Naive thymus-derived CD4-positive, alpha-beta T cell (primary cell): ENCODE measurements around the gene LMTK2. TPM values are rescaled to one million over a fixed set of nuclear protein-coding genes. Genes with fewer than 3 reads are reported as not detected.

Source experiments
- ATAC-seq: fragments of 150-1000 bp; cut with Tn5 transposase; 2 replicates; pipeline ENCODE4 v1.10.0; 2021; ENCODE audit warnings: mild to moderate bottlenecking, moderate library complexity
- CTCF ChIA-PET: fragments of 350-600 bp; sonication (Branson Sonifier 250); formaldehyde crosslinking; loops from one replicate; lab custom pipeline; 2021; ENCODE audit warnings: antibody characterized with exemption; lab: Charles Lee
- POLR2A ChIA-PET: fragments of 350-600 bp; sonication (Branson Sonifier 250); formaldehyde crosslinking; loops from one replicate; lab custom pipeline; 2021; ENCODE audit warnings: antibody characterized with exemption, inconsistent platforms; lab: Charles Lee
- DNase-seq, 9 donors: peaks; one replicate each; pipeline versions ENCODE4 v3.0.0 to v3.0.0-alpha.2; 2020 to 2022; ENCODE audit warnings: mixed read lengths in 1 of 9
- H3K27ac ChIP-seq: one replicate; pipeline ENCODE4 v1.7.0; 2013; ENCODE audit warnings: mild to moderate bottlenecking, low read depth, low read length, moderate library complexity
- H3K27me3 ChIP-seq, 2 donors: one replicate each; pipeline ENCODE4 v1.7.0; 2013; ENCODE audit warnings: low read length in 2 of 2, mild to moderate bottlenecking in 2 of 2, moderate library complexity in 2 of 2; ENCODE audit not compliant: control insufficient read depth in 2 of 2, insufficient read depth in 2 of 2
- H3K36me3 ChIP-seq, 3 experiments: 1 replicate in 2 of 3; 2 replicates in 1 of 3; pipeline ENCODE4 v1.7.0; 2013; ENCODE audit warnings: low read length in 3 of 3, mild to moderate bottlenecking in 3 of 3, moderate library complexity in 1 of 3; ENCODE audit not compliant: insufficient read depth in 3 of 3, control insufficient read depth in 2 of 3
- H3K4me1 ChIP-seq, 2 donors: one replicate each; pipeline ENCODE4 v1.7.0; 2013; ENCODE audit warnings: low read length in 2 of 2, mild to moderate bottlenecking in 2 of 2, moderate library complexity in 1 of 2; ENCODE audit not compliant: control insufficient read depth in 2 of 2, insufficient read depth in 2 of 2
- H3K4me3 ChIP-seq: 2 replicates; pipeline ENCODE4 v1.7.0; 2013; ENCODE audit warnings: mild to moderate bottlenecking, low read length
- H3K9me3 ChIP-seq, 3 experiments: 1 replicate in 2 of 3; 2 replicates in 1 of 3; pipeline ENCODE4 v1.7.0; 2013; ENCODE audit warnings: low read length in 3 of 3; ENCODE audit not compliant: control insufficient read depth in 2 of 3
- H3K27ac Mint-ChIP-seq, 9 donors: one replicate each; pipeline ENCODE4 v1.8.0; 2020 to 2022; ENCODE audit warnings: mixed read lengths in 9 of 9, mild to moderate bottlenecking in 8 of 9, moderate library complexity in 5 of 9, inconsistent platforms in 2 of 9
- H3K27me3 Mint-ChIP-seq, 5 donors: one replicate each; pipeline ENCODE4 v1.8.0; 2021 to 2022; ENCODE audit warnings: mixed read lengths in 5 of 5, mild to moderate bottlenecking in 1 of 5
- H3K36me3 Mint-ChIP-seq, 5 donors: one replicate each; pipeline ENCODE4 v1.8.0; 2020 to 2022; ENCODE audit warnings: mixed read lengths in 5 of 5, mild to moderate bottlenecking in 3 of 5, inconsistent platforms in 1 of 5
- H3K4me1 Mint-ChIP-seq, 7 donors: one replicate each; pipeline ENCODE4 v1.8.0; 2020 to 2022; ENCODE audit warnings: mixed read lengths in 7 of 7, mild to moderate bottlenecking in 3 of 7, inconsistent platforms in 1 of 7
- H3K4me3 Mint-ChIP-seq, 10 donors: one replicate each; pipeline ENCODE4 v1.8.0; 2020 to 2022; ENCODE audit warnings: mild to moderate bottlenecking in 10 of 10, mixed read lengths in 10 of 10, moderate library complexity in 6 of 10, inconsistent platforms in 2 of 10
- H3K9me3 Mint-ChIP-seq, 11 donors: one replicate each; pipeline ENCODE4 v1.8.0; 2020 to 2022; ENCODE audit warnings: mixed read lengths in 11 of 11, mild to moderate bottlenecking in 4 of 11, inconsistent platforms in 1 of 11, moderate library complexity in 1 of 11
- intact Hi-C, 2 donors: fragments of 100-400 bp; cut with micrococcal nuclease; formaldehyde crosslinking; loops; one replicate each; pipeline ENCODE4 v1.15.1; 2023
- polyA plus RNA-seq, 2 donors: library from polyadenylated mRNA; unstranded; fragments of 300-500 nt; fragmentation: Illumina TruSeq; gene quantifications; one replicate each; pipeline ENCODE4 v1.2.3, GENCODE V29; 2021
- total RNA-seq, 6 experiments: library from RNA in 5 of 6; stranded (reverse) in 5 of 6; gene quantifications; 1 replicate in 5 of 6; 2 replicates in 1 of 6; pipeline ENCODE4 v1.2.3 and lab custom pipeline; 2021 to 2026

Gene LMTK2
- total and polyA plus RNA-seq, 7 experiments from 2014 or later: 2.2 to 29.1 (median 18.1) TPM

DNA sequence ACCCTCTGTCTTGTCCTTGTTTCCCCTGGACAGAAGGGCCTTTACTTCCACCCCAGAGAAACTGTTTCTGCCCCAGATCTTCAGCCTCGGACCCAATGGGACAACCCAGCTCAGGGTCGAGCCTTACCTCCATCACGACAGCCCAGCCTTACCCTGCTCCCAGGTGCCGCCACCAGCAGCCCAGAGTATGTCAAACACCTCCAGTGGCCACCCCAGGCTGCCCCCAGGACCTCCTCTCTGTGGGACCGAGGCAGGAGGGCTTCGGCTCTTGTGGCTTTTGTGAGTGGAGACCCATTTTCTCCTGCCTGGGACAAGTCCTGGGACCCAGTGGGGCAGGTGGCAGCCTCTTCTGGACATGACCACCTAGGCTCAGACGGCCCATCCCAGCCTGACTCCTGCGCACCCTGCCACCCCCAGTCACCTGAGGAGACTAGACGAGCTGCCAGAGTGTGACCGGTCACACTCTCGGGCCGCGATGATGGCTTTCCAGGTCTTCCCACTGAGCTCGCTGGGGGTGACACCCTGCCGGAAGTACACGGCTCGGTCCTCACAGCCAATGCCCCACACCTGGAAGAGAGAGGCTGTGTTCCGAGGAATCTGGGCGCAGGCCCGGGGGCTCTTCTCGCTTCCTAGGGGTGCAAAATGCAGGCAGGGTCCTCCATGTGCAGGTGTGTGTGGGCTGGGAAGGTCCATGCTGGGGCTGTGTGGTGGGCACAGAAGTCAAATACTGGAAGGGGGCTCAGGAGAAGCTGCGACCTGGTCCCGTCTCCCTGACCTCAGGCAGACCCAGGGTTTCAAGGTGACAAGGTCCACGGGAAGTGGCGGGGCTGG lies 129.9 kb downstream of the LMTK2 start:
- Histone ChIP-seq H3K27me3 (no peaks in the 10 kb centered on the region), H3K27ac (no peak overlapping the region), H3K36me3 (peaks cover 0 to 90% (median 17%) of the 10 kb centered on the region in 3 experiments), H3K4me3 (no peak overlapping the region), H3K9me3 (no peaks in the 10 kb centered on the region), H3K4me1 (no peaks in the 10 kb centered on the region)
- CTCF ChIA-PET: no interaction called here
- POLR2A ChIA-PET: interaction anchor here (4.3 kb wide), 1 partner anchor 14 kb away, joined by 22 read pairs; no protein-coding TSS in a partner anchor
- Mint-ChIP-seq H3K27me3 (no peaks in the 10 kb centered on the region), H3K4me1 (peaks cover 0 to 7% (median 4%) of the 10 kb centered on the region in 7 donors), H3K9me3 (no peaks in the 10 kb centered on the region), H3K27ac (no peak overlapping the region), H3K36me3 (peaks cover 3 to 35% (median 9%) of the 10 kb centered on the region in 5 donors), H3K4me3 (no peak overlapping the region)
- DNase-seq (no peak), ATAC-seq (no peak)
- intact Hi-C loops: no loop called here

- CTCF ChIA-PET: no interaction called here
- intact Hi-C loops: no loop called here
- H3K4me3 ChIP-seq: no peak overlapping the region
- no peaks in the 10 kb centered on the region for H3K27me3 Mint-ChIP-seq
- H3K9me3 ChIP-seq: no peaks in the 10 kb centered on the region
- POLR2A ChIA-PET: no interaction called here
- H3K27ac Mint-ChIP-seq: no peak overlapping the region
- H3K4me1 Mint-ChIP-seq: peaks cover 0 to 9% (median 4%) of the 10 kb centered on the region in 7 donors
- no peak for ATAC-seq
- H3K27me3 ChIP-seq: no peaks in the 10 kb centered on the region
- DNase-seq: no peak
- peaks cover 3 to 35% (median 11%) of the 10 kb centered on the region in 5 donors for H3K36me3 Mint-ChIP-seq
- H3K36me3 ChIP-seq: peaks cover 0 to 85% (median 17%) of the 10 kb centered on the region in 3 experiments
- H3K27ac ChIP-seq: no peak overlapping the region
- H3K4me1 ChIP-seq: no peaks in the 10 kb centered on the region
- no peaks in the 10 kb centered on the region for H3K9me3 Mint-ChIP-seq
- H3K4me3 Mint-ChIP-seq: no peak overlapping the region
Measured at GRCh38 chr7:98238076-98238475, 131.4 kb downstream of the LMTK2 start.

- DNase-seq: no peak
- intact Hi-C loops: no loop called here
- Histone ChIP-seq H3K4me1 (no peaks in the 10 kb centered on the region), H3K4me3 (no peak overlapping the region), H3K9me3 (no peaks in the 10 kb centered on the region), H3K27ac (no peak overlapping the region), H3K36me3 (peaks cover 0 to 85% (median 19%) of the 10 kb centered on the region in 3 experiments), H3K27me3 (no peaks in the 10 kb centered on the region)
- Mint-ChIP-seq H3K36me3 (peaks cover 3 to 32% (median 11%) of the 10 kb centered on the region in 5 donors), H3K27ac (no peak overlapping the region), H3K4me1 (peaks cover 0 to 9% (median 4%) of the 10 kb centered on the region in 7 donors), H3K9me3 (no peaks in the 10 kb centered on the region), H3K4me3 (no peak overlapping the region), H3K27me3 (no peaks in the 10 kb centered on the region)
- ChIA-PET CTCF (no interaction called here), POLR2A (interaction anchor here (0.6 to 1.0 kb wide), 2 partner anchors 21 to 1121 kb away, joined by 3 to 4 read pairs; no protein-coding TSS in a partner anchor)
- no peak for ATAC-seq
Measured at GRCh38 chr7:98238976-98239375, 132.3 kb downstream of the LMTK2 start.

GRCh38 chr7:98240961-98241673 lies 134.5 kb downstream of the LMTK2 start:
- intact Hi-C loops: loop anchor here in 1 of 2 donors (1.0 kb wide), 1 partner anchor 10 kb away; no protein-coding TSS in a partner anchor
- peaks cover 3 to 27% (median 11%) of the 10 kb centered on the region in 5 donors for H3K36me3 Mint-ChIP-seq

GRCh38 chr7:98241674-98242241 lies 135.1 kb downstream of the LMTK2 start:
- ATAC-seq: no peak
- peaks cover 3 to 27% (median 11%) of the 10 kb centered on the region in 5 donors for H3K36me3 Mint-ChIP-seq
- peaks cover 0 to 88% (median 12%) of the 10 kb centered on the region in 3 experiments for H3K36me3 ChIP-seq
- ChIA-PET CTCF (no interaction called here), POLR2A (interaction anchor here (0.9 to 1.4 kb wide), 2 partner anchors 9 to 39 kb away, joined by 3 to 7 read pairs; no protein-coding TSS in a partner anchor)
- no peak overlapping the region for H3K4me3 Mint-ChIP-seq
- no peaks in the 10 kb centered on the region for H3K27me3 Mint-ChIP-seq
- H3K9me3 Mint-ChIP-seq: no peaks in the 10 kb centered on the region
- no peak overlapping the region for H3K27ac ChIP-seq
- peaks cover 0 to 8% of the 10 kb centered on the region in 2 donors for H3K4me1 ChIP-seq
- peak overlapping the region in 3 of 9 donors; percentile 36 to 81 (median 55) for H3K27ac Mint-ChIP-seq
- H3K9me3 ChIP-seq: no peaks in the 10 kb centered on the region
- H3K4me3 ChIP-seq: no peak overlapping the region
- peaks cover 0 to 20% (median 7%) of the 10 kb centered on the region in 7 donors for H3K4me1 Mint-ChIP-seq
- intact Hi-C loops: loop anchor here in 1 of 2 donors (1.0 kb wide), 1 partner anchor 10 kb away; no protein-coding TSS in a partner anchor
- no peaks in the 10 kb centered on the region for H3K27me3 ChIP-seq
- DNase-seq: no peak

More at GRCh38 chr7:98240961-98241673, 134.5 kb downstream of the LMTK2 start:
- ATAC-seq: peak; percentile 56
- H3K36me3 ChIP-seq: peaks cover 0 to 94% (median 14%) of the 10 kb centered on the region in 3 experiments
- CTCF ChIA-PET: interaction anchor here (1.2 kb wide), 1 partner anchor 37 kb away, joined by 4 read pairs; no protein-coding TSS in a partner anchor
- no peak overlapping the region for H3K4me3 Mint-ChIP-seq
- H3K27ac ChIP-seq: no peak overlapping the region
- no peaks in the 10 kb centered on the region for H3K27me3 Mint-ChIP-seq
- peaks cover 0 to 8% of the 10 kb centered on the region in 2 donors for H3K4me1 ChIP-seq
- POLR2A ChIA-PET: interaction anchor here (0.9 to 1.4 kb wide), 3 partner anchors 10 to 39 kb away, joined by 3 to 7 read pairs (median 3); no protein-coding TSS in a partner anchor
- peaks cover 0 to 20% (median 6%) of the 10 kb centered on the region in 7 donors for H3K4me1 Mint-ChIP-seq
- DNase-seq: peak in 4 of 9 donors; percentile 17 to 30 (median 26)
- no peaks in the 10 kb centered on the region for H3K27me3 ChIP-seq
- no peak overlapping the region for H3K4me3 ChIP-seq
- H3K9me3 Mint-ChIP-seq: no peaks in the 10 kb centered on the region
- peak overlapping the region in 5 of 9 donors; percentile 9 to 81 (median 43) for H3K27ac Mint-ChIP-seq
- H3K9me3 ChIP-seq: no peaks in the 10 kb centered on the region

GRCh38 chr7:98242342-98242741 lies 135.7 kb downstream of the LMTK2 start:
- Histone ChIP-seq H3K9me3 (no peaks in the 10 kb centered on the region), H3K4me1 (peaks cover 0 to 11% of the 10 kb centered on the region in 2 donors), H3K27ac (no peak overlapping the region), H3K27me3 (no peaks in the 10 kb centered on the region), H3K4me3 (no peak overlapping the region), H3K36me3 (peaks cover 0 to 83% (median 12%) of the 10 kb centered on the region in 3 experiments)
- intact Hi-C loops: no loop called here
- peaks cover 3 to 29% (median 11%) of the 10 kb centered on the region in 5 donors for H3K36me3 Mint-ChIP-seq
- no peak overlapping the region for H3K27ac Mint-ChIP-seq
- ChIA-PET CTCF (no interaction called here), POLR2A (interaction anchor here (0.9 to 1.4 kb wide), 2 partner anchors 9 to 40 kb away, joined by 3 to 7 read pairs; no protein-coding TSS in a partner anchor)
- DNase-seq (no peak), ATAC-seq (no peak)
- peaks cover 3 to 23% (median 9%) of the 10 kb centered on the region in 7 donors for H3K4me1 Mint-ChIP-seq
- H3K4me3 Mint-ChIP-seq: no peak overlapping the region
- no peaks in the 10 kb centered on the region for H3K9me3 Mint-ChIP-seq
- no peaks in the 10 kb centered on the region for H3K27me3 Mint-ChIP-seq
